Umbilical cord (tissue), 2 donors: ENCODE data around the gene RLF. TPM values are rescaled to one million over a fixed set of nuclear protein-coding genes. Genes with fewer than 3 reads are reported as not detected.
"Not testable (repeated sequence)": the region's sequence is repeated elsewhere in the genome, so short reads cannot be mapped to it uniquely, and the experiment has no call there.

Experiments
- DNase-seq: peaks from one replicate; pipeline ENCODE4 v3.0.0-alpha.2; 2015; ENCODE audit warnings: low spot score
- total RNA-seq: library from RNA; depleted of rRNA; stranded (reverse); fragments of >200 nt; gene quantifications from one replicate; pipeline ENCODE4 v1.2.3, GENCODE V29; 2014; ENCODE audit warnings: low replicate concordance; ENCODE audit not compliant: insufficient read depth

RLF gene
- total RNA-seq, 1 donor from 2014 or later: 73.9 TPM

DNA sequence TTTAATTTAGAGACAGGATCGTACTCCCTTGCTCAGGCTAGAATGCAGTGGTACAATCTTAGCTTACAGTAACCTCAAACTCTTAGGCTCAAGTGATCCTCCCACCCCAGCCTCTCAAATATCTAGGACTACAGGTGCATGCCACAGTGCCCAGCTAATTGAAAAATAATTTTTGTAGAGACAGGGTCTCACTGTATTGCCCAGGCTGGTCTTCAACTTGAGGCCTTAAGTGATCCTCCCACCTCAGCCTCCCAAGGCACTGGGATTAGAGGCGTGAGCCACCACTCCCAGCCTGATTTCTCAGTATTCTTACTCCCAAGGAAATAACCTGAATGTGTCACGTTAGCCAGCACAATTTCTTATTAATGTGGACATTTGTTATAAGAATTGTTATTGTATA is 9.8 kb downstream of the RLF start:
- no peak for DNase-seq

DNA sequence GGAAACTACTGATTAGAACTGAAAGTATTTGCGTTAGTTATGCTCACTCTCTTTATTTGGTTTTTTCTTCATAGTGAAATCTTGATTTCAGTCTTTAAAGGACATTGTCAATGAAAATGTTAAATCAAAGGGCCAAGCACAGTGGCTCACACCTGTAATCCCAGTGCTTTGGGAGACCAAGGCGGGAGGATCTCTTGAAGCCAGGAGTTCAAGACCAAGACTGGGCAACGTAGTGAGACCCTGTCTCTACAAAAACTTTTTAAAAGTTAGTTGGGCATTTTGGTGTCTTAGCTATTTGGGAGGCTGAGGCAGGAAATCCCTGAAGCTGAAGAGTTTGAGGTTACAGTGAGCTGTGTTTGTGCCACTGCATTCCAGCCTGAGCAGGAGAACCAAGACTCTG is 13.6 kb downstream of the RLF start:
- no peak for DNase-seq

DNA sequence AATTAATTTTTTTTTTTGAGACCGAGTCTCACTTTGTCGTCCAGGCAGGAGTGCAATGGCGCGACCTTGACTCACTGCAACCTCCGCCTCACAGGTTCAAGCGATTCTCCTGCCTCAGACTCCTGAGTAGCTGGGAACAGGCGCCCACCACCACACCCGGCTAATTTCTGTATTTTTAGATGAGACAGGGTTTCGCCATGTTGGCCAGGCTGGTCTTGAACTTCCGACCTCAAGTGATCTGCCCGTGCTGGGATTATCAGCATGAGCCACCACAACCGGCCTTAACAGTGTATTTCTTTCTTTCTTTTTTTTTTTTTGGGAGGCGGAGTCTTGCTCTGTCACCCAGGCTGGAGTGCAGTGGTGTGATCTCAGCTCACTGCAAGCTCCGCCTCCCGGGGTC is 15.8 kb downstream of the RLF start:
- DNase-seq: not testable (repeated sequence)

DNA sequence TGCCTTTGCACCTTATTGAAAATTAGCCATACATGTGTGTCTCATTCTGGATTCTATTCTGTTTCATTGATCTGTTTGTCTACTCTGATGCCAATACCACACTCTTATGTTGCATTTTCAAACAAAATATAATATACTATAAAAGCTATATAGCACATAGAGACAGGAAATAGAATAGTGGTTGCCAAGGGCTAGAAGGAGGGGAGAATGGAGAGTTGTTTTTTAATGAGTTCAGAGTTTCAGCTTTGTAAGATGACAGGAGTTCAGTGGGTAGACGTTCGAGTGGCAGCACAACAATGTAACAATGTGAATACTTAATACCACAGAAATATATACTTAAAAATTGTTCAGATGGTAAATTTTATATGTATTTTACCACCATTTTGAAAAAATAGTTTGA is 17.0 kb downstream of the RLF start:
- no peak for DNase-seq

DNA sequence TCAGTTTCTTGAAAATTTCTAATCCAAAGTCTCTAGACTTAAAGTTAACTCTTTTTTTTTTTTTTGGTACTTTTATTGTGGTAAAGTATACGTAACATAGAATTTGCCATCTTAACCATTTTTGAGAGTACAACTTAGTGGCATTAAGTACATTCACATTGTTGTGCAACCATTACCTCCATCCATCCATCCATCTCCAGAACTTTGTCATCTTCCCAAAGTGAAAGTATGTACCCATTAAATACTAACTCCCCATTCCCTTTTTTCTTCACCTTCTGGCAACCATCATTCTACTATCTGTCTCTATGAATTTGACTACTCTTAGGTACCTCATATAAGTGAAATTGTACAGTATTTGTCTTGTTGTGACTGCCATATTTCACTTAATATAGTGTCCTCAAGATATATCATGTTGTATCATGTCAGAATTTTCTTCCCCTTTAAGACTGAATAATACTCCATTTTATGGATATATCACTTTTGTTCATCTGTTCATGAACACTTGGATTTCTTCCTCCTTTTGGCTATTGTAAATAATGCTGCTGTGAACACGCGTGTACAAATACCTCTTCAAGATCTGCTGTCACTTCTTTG is 18.4 kb downstream of the RLF start:
- no peak for DNase-seq

DNA sequence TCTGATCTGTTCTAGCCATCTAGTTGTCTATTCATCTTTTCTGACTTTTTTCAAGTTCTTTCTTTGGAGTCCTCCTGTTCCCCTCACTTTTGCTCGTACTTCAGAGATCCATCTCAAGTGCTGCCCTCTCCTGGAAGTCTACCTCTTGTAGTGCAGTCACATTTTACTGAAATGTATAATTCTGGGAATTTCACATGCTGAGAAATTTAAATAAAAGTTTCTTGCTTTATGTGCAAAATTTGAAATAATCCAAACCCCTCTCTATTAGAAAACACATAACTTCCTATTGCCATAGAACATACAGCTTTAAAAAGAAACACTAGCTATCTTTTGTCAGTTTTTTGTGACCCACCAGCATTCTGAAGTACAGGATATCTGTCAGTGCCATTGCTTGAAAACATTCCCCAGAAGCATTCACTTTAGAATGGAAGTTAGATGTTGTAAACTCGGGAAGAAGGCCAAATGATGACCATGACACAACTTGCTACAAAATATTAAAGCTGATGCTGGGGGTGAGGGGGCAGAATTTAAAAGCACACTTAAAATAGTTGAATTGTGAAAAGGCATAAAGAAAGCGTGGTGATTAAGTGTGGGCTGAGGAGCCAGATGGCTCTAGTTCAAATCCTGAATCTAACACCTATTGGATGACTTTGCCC is 22.0 kb downstream of the RLF start:
- peak; percentile 5 for DNase-seq

DNA sequence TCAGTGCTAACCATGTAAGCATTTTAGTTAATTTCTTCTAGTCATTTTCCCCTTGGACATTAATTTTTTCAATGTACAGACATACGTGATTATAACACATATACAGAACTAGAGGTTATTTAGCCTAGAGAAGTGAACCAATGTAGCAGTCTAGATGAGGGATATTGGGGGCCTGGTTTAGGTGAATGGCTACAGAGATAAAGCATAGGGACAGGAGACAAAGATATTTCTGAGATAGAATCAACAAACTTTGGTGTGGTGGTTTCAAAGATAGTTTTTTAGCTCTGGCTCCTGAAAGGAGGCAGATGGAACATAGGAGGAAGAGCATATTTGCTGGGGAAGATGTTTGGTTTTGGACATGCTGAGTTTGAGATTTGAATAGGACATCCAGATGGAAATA is 23.0 kb downstream of the RLF start:
- DNase-seq: no peak

DNA sequence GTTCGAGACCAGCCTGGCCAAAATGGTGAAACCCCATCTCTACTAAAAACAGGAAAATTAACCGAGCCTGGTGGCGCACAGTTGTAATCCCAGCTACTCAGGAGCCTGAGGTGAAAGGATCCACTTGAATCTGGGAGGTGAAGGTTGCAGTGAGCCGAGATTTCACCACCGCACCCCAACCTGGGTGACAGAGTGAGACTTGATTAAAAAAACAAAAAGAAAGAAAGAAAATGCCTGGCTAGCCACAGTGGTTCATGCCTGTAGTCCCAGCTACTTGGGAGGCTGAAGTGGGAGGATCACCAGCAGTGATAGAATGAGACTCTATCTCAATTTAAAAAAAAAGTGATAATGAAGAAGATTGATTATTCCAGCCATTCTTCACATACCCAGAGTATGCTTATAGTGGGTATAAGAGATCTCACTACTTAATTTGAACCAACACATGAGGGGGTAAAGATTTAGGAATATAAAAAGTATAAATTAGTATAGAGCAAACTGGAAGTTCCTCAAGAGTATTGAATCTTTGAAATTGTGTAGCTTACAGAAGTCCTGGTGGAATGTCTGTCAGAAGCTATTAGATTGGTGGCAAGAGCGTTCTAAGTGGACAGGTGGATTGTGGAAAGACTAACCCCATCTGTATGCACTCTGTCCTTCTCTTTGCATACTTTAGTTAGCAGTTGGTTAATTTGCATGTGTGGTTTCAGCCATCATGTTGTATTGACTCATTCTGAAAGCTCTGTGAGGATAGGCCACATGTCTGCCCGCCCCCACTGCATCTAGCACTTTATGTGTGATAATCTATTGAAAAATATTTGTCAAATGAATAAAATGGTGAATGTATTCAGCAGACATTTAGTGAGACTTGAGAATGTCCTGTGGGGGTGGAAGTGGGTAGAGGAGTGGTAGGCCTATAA is 25.0 kb downstream of the RLF start:
- DNase-seq: no peak

DNA sequence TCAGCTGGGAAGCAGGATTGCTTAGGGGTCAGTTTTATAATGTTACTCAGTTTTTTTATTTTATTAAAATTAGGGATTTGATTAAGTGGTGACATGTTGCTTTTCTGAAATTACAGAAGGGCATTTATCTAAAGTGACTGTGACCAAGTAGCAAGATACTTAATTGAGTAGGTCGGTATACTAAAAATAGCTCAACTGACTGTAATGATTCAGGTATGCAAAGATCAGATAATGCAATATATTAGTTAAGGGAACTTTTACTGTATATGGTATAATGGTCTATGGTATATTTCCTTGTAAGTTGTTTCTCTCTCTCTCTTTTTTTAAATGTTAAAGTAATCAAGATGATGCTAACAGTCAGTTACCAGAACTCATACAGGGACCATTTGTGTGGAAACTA is 26.2 kb downstream of the RLF start:
- no peak for DNase-seq

DNA sequence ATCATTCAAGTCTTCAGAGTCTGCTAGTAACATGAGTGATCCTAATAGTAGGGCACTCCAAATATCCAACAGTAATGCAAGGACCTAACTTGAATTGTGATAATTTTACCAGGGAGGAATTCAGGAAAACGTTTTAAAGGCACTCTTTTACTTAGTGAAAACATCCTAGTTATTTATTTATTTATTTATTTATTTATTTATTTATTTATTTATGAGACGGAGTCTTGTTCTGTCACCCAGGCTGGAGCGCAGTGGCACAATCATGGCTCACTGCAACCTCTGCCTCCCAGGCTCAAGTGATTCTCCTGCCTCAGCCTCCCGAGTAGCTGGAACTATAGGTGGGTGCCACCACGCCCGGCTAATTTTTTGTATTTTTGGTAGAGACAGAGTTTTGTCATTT is 33.5 kb downstream of the RLF start:
- not testable (repeated sequence) for DNase-seq

DNA sequence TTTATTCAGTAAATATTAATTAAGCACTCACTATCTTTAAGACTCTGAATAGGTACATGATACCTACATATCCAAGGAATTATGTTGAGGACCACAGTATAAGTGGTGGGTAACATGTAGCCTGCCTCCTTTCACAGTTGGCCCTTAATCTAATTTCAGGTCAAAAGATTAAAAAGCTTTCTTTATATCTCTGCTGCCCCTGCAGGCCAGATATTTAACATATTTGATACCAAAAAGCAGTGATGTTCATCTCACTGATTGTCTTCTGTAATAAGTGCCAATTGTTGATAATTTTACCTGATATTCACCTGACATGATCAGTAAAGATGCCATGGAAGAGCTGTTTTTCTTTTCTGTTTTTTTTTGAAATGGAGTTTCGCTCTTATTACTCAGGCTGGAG is 36.5 kb downstream of the RLF start:
- no peak for DNase-seq

DNA sequence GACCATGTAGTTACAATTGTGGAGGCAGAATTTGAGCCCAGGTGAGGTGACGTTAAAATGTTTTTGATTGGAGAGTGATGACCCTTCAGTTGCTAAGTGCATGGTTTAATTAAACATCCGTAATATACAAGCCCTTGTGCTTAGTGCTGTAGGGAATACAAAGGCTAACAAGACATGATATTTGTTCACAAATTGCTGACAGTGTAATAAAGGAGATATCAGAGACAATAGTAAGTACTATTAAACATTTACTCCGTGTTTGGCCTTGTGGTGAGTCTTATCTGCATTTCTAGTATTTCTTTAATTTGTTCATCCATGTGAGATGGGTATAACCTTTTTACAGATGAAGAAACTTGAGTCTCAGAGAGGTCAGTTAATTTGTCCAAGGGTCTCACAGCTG is 37.9 kb downstream of the RLF start:
- DNase-seq: no peak

DNA sequence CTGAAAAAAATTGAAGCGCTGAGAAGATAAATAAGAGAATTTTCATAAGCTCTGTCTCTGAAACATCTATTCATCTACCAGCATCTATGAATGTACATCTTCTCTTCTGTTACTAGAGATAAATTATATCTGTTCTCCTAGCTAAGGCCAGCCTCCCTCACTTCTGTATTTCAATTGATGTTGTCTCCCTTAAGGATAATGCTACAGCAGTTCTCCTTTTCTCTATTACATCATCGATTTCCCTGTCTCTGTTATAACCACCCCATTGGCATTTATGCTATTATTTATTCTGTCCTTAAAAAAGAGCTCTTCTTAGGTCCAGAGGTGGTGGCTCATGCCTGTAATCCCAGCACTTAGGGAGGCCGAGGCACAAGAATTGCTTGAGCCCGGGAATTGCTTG is 43.7 kb downstream of the RLF start:
- DNase-seq: no peak

DNA sequence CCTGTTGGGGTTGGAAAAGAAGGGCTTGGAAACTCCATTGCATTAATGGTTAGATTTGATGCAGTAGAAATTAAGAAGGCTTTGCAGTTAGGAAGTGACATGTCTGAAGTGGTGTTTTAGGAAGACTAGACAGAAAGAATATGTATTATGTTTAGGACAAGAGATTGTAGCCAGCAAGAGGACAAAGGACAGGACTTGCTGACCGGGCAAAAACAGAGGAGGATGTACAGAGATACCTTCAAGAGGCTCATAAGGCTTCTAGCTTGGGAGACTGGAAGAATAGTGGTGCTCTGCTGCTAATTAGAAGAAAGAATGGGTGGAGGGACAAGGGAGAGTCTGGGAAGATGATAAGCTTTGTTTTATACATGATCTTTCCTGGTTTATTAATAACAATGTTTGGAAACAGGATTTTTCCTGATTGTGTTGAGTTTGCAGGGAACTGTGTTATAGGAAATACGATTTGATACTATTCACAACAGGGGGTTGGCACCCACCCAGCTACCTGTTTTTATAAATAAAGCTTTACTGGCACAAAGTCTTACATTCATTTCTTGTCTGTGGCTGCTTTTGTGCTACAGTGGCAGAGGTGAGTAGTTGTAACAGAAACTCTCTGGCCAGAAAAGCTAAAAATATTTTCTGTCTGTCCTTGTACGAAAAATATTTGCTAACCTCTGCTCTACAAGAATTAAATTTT is 49.5 kb downstream of the RLF start:
- DNase-seq: no peak

DNA sequence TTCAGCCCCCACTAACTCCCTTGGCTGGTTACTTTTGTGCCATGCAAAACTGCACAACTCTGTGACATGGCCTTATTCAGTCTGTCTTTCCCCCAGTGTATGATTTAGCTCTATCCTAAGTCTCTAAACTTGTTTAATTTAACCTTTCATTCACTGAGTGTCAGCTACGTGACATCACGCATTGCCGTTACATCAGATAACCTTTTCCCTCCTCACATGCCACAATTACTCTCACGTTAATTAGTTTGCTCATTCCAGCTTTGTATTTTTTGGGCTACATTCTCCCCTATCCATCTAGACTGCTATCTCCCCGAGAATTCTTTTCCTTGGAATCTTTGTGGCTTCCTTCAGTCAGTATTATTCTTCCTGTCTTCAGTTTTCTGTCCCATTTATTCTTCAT is 57.1 kb downstream of the RLF start:
- DNase-seq: no peak

DNA sequence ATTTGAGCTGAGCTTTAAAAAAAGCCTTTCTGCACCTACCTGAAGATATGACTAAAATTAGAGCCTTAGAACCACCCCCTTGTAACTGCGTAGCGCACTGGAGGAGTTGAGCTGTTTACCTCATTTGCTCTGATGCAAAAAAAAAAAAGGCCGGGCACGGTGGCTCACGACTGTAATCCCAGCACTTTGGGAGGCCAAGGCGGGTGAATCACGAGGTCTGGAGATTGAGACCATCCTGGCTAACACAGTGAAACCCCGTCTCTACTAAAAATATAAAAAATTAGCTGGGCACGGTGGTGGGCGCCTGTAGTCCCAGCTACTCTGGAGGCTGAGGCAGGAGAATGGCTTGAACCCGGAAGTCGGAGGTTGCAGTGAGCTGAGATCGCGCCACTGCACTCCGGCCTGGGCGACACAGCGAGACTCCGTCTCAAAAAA is 60.3 kb downstream of the RLF start:
- DNase-seq: not testable (repeated sequence)

DNA sequence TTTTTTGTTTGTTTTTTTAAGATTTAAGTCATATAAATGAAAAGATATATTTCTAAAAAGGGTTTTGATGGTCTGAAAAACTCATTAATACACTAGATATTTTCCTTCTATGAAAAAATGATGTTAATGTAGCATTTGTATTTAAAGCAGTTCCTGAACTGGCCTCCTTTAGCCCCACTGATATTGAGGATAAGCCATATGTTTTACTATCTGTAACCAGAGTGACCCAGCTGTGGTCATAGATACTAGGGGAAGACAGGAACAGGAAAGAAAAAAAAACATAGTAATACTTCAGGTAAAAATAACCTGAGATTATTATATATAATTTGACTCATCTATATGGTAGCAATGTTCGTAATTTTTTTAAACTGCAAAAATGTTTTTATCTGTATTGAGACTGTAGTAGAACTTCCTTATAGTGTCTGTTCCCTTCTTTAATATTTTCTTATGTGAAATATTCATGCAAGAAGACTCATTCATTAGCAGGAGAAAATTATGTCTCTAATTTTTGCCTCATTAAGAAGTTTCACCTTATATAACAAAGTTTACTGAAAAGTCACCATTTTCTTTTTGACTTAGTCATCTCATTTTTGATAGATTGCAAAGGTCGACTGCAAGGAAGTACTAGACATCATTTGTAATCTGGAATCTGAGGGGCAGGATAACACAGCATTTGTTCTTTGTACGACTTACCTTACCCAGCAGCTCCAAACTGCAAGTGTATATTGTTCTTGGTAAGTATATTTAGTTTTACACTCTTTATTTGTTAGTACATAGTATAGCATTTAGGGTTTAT is 61.0 kb downstream of the RLF start:
- no peak for DNase-seq

DNA sequence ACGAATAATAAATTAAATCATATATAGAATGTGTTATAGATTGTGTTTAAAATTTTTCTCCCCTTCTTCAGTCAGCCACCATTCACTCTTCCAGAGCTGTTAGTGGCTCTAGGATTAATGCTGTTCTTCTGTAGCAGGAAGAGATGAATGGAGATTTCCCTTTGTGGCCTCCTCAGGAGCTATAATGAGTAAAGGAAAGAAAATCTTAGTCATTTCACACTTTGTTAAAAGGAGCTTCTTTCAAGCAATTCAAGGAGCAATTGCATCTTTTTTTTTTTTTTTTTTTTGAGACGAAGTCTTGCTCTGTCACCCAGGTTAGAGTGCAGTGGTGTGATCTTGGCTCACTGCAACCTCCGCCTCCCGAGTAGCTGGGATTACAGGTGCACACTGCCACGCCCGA is 62.9 kb downstream of the RLF start:
- DNase-seq: no peak

DNA sequence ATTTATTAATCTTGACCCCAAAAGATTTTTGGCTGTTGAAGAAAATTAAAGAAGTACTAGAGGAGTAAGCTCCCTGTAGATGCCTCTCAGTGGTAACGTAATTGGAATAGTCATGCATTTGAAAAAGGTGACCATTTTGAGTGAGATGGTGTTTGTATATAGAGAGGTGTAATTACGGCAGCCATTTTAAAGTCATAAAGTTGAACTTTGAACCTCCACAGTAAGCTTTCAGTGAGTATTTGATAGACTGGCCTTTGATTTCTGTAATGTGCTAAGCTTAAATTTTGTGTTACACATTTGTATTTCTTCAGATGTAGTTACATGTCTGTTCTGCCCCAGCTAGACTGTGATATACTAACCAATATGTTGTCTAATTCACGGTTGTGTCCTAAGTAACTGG is 65.0 kb downstream of the RLF start:
- no peak for DNase-seq

DNA sequence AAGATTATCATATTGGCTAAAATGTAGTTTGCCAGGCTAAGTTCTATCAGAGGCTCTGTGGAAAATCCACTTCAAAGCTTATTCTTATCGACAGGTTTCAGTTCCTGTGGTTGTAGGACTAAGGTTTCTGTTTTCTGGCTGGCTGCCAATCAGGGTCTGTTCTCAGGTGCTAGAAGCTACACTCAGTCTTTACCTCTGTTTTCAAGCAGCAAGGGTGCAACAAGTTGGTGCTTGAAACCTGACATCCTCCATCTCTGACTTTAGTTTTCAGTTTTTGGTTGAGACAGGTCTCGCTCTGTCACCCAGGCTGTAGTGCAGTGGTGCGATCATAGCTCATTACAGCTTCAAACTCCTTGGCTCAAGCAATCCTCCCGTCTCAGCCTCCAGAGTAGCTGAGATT is 71.3 kb downstream of the RLF start:
- no peak for DNase-seq

DNA sequence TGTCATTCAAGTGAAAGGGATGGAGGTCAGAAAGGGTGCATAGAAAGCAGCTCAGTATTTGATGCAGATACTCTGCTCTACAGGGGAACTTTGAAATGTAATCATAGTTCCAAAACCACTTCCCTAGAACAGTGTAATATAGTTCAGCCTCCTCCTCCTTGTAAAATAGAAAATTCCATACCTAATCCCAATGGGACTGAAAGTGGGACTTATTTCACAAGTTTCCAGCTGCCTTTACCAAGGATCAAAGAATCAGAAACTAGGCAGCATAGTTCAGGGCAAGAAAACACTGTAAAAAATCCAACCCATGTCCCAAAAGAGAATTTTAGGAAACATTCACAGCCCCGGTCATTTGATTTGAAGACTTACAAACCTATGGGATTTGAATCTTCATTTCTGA is 78.4 kb downstream of the RLF start:
- DNase-seq: no peak
